Measurements from ENCODE around the gene AWAT2. TPM values are rescaled to one million over a fixed set of nuclear protein-coding genes. Genes with fewer than 3 reads are reported as not detected.

The AWAT2 gene
- total and polyA plus RNA-seq, 2 donors from 2014 or later: not detected

GRCh38 chrX:70066646-70067045 lies 16.9 kb upstream of the AWAT2 start:
- FAIRE-seq: no peak
- Histone ChIP-seq H3K9me3 (ENCODE audit: control insufficient read depth in 2 of 3, insufficient read depth in 1 of 3, low read length in 3 of 3) (no peaks in the 10 kb centered on the region), H3K4me3 (ENCODE audit: low read length in 3 of 3) (no peak overlapping the region), H3K27ac (ENCODE audit: low read depth in 2 of 2, low read length in 2 of 2) (no peak overlapping the region), H3K27me3 (ENCODE audit: control insufficient read depth, insufficient read depth, low read length) (no peaks in the 10 kb centered on the region), H3K36me3 (ENCODE audit: control insufficient read depth in 2 of 3, insufficient read depth in 3 of 3, low read length in 3 of 3) (no peaks in the 10 kb centered on the region), H3K9ac (ENCODE audit: low read length in 3 of 3) (no peak overlapping the region), H3K4me1 (ENCODE audit: control insufficient read depth in 2 of 3, insufficient read depth in 2 of 3, low read depth in 1 of 3, low read length in 3 of 3) (no peaks in the 10 kb centered on the region)
- no peak for TF ChIP-seq CTCF (IDR thresholded peaks at IDR 0.05; ENCODE audit: borderline replicate concordance, extremely low read depth, insufficient read depth)
- DNase-seq: no peak
- intact Hi-C loops (cut with DNase I): no loop called here

- no peak for FAIRE-seq
- Histone ChIP-seq H3K4me3 (ENCODE audit: low read length in 3 of 3) (no peak overlapping the region), H3K27ac (ENCODE audit: low read depth in 2 of 2, low read length in 2 of 2) (no peak overlapping the region), H3K4me1 (ENCODE audit: control insufficient read depth in 2 of 3, insufficient read depth in 2 of 3, low read depth in 1 of 3, low read length in 3 of 3) (no peaks in the 10 kb centered on the region), H3K9me3 (ENCODE audit: control insufficient read depth in 2 of 3, insufficient read depth in 1 of 3, low read length in 3 of 3) (no peaks in the 10 kb centered on the region), H3K36me3 (ENCODE audit: control insufficient read depth in 2 of 3, insufficient read depth in 3 of 3, low read length in 3 of 3) (no peaks in the 10 kb centered on the region), H3K27me3 (ENCODE audit: control insufficient read depth, insufficient read depth, low read length) (no peaks in the 10 kb centered on the region), H3K9ac (ENCODE audit: low read length in 3 of 3) (no peak overlapping the region)
- no peak for DNase-seq
- intact Hi-C loops (cut with DNase I): no loop called here
- TF ChIP-seq CTCF (IDR thresholded peaks at IDR 0.05; ENCODE audit: borderline replicate concordance, extremely low read depth, insufficient read depth): no peak
Measured at GRCh38 chrX:70062961-70063550, 13.3 kb upstream of the AWAT2 start.

GRCh38 chrX:70062076-70062475 lies 12.3 kb upstream of the AWAT2 start, which contains the start of gene OTUD6A:
TSS of gene OTUD6A (plus strand) at chrX:70062457. CDS start at chrX:70062525, 68 bp downstream.
- H3K27me3 ChIP-seq (ENCODE audit: control insufficient read depth, insufficient read depth, low read length): no peaks in the 10 kb centered on the region
- intact Hi-C loops (cut with DNase I): no loop called here
- no peak within 1 kb of the TSS for H3K9ac ChIP-seq (ENCODE audit: low read length in 3 of 3)
- FAIRE-seq: no peak
- H3K36me3 ChIP-seq (ENCODE audit: control insufficient read depth in 2 of 3, insufficient read depth in 3 of 3, low read length in 3 of 3): no peaks in the 10 kb centered on the region
- no peaks in the 10 kb centered on the region for H3K9me3 ChIP-seq (ENCODE audit: control insufficient read depth in 2 of 3, insufficient read depth in 1 of 3, low read length in 3 of 3)
- H3K27ac ChIP-seq (ENCODE audit: low read depth in 2 of 2, low read length in 2 of 2): no peak within 1 kb of the TSS
- no peaks in the 10 kb centered on the region for H3K4me1 ChIP-seq (ENCODE audit: control insufficient read depth in 2 of 3, insufficient read depth in 2 of 3, low read depth in 1 of 3, low read length in 3 of 3)
- TF ChIP-seq CTCF (IDR thresholded peaks at IDR 0.05; ENCODE audit: borderline replicate concordance, extremely low read depth, insufficient read depth): no peak
- DNase-seq: no peak
- H3K4me3 ChIP-seq (ENCODE audit: low read length in 3 of 3): no peak within 1 kb of the TSS

- no peaks in the 10 kb centered on the region for H3K36me3 ChIP-seq (ENCODE audit: control insufficient read depth in 2 of 3, insufficient read depth in 3 of 3, low read length in 3 of 3)
- no peak overlapping the region for H3K9ac ChIP-seq (ENCODE audit: low read length in 3 of 3)
- FAIRE-seq (no peak), DNase-seq (no peak)
- no peaks in the 10 kb centered on the region for H3K27me3 ChIP-seq (ENCODE audit: control insufficient read depth, insufficient read depth, low read length)
- TF ChIP-seq CTCF (IDR thresholded peaks at IDR 0.05; ENCODE audit: borderline replicate concordance, extremely low read depth, insufficient read depth): no peak
- H3K9me3 ChIP-seq (ENCODE audit: control insufficient read depth in 2 of 3, insufficient read depth in 1 of 3, low read length in 3 of 3): no peaks in the 10 kb centered on the region
- no peak overlapping the region for H3K27ac ChIP-seq (ENCODE audit: low read depth in 2 of 2, low read length in 2 of 2)
- no peak overlapping the region for H3K4me3 ChIP-seq (ENCODE audit: low read length in 3 of 3)
- intact Hi-C loops (cut with DNase I): no loop called here
- H3K4me1 ChIP-seq (ENCODE audit: control insufficient read depth in 2 of 3, insufficient read depth in 2 of 3, low read depth in 1 of 3, low read length in 3 of 3): no peaks in the 10 kb centered on the region
Measured at GRCh38 chrX:70054391-70054790, 4.7 kb upstream of the AWAT2 start.
